OCI-LY3 (cell line): ENCODE data around the gene TINAG.

ENCODE experiments used
- EZH2phosphoT487 ChIP-seq: fragments of 200-600 bp; shearing (Covaris generic); IDR thresholded peaks from 2 replicates; pipeline ENCODE4 v1.6.1; 2018; ENCODE audit warnings: antibody characterized with exemption, mixed run types, low read depth
- TF ChIP-seq, protein P1 (sequence below): fragments of 200-600, 300-600 bp; sonication (generic); IDR thresholded peaks from 2 replicates; pipeline ENCODE4 v1.5.1; 2014; ENCODE audit warnings: antibody characterized with exemption, low read length, low read depth

GRCh38 chr6:54428431-54428830, 120.2 kb downstream of the TINAG start:
- TF ChIP-seq, protein P1, sequence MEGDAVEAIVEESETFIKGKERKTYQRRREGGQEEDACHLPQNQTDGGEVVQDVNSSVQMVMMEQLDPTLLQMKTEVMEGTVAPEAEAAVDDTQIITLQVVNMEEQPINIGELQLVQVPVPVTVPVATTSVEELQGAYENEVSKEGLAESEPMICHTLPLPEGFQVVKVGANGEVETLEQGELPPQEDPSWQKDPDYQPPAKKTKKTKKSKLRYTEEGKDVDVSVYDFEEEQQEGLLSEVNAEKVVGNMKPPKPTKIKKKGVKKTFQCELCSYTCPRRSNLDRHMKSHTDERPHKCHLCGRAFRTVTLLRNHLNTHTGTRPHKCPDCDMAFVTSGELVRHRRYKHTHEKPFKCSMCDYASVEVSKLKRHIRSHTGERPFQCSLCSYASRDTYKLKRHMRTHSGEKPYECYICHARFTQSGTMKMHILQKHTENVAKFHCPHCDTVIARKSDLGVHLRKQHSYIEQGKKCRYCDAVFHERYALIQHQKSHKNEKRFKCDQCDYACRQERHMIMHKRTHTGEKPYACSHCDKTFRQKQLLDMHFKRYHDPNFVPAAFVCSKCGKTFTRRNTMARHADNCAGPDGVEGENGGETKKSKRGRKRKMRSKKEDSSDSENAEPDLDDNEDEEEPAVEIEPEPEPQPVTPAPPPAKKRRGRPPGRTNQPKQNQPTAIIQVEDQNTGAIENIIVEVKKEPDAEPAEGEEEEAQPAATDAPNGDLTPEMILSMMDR = no peak
- TF ChIP-seq EZH2phosphoT487 = no peak
